A673 (cell line): ENCODE measurements around the gene P2RX3. TPM values are rescaled to one million over a fixed set of nuclear protein-coding genes. Genes with fewer than 3 reads are reported as not detected.

Source experiments
- BruUV-seq: library from RNA; stranded (reverse); fragments of 400-500 nt; replicated peaks from 2 replicates; lab custom pipeline; 2021; lab: Mats Ljungman, UMichigan
- CTCF ChIA-PET: fragments of 300-600 bp; sonication (Branson Sonifier 250); formaldehyde crosslinking; loops from one replicate; lab custom pipeline; 2022; ENCODE audit warnings: antibody characterized with exemption; lab: Charles Lee
- POLR2A ChIA-PET: fragments of 300-600 bp; sonication (Branson Sonifier 250); formaldehyde crosslinking; loops from one replicate; lab custom pipeline; 2022; ENCODE audit warnings: antibody characterized with exemption; ENCODE audit not compliant: low non-redundant PET; lab: Charles Lee
- DNase-seq: peaks from one replicate; pipeline ENCODE4 v3.0.0-alpha.2; 2015; ENCODE audit warnings: low spot score
- H3K27ac ChIP-seq: fragments of 200-600 bp; sonication (generic); 2 replicates; pipeline ENCODE4 v1.5.1; 2016; ENCODE audit warnings: mixed run types, low read depth, mild to moderate bottlenecking, mixed read lengths, antibody characterized with exemption, low read length; ENCODE audit not compliant: poor library complexity, severe bottlenecking
- H3K27me3 ChIP-seq: fragments of 200-600 bp; sonication (generic); replicated peaks from 2 replicates; pipeline ENCODE4 v1.6.1; 2017; ENCODE audit warnings: mixed run types, low read depth, mild to moderate bottlenecking, mixed read lengths, antibody characterized with exemption, low read length; ENCODE audit not compliant: insufficient read depth, poor library complexity
- H3K36me3 ChIP-seq: fragments of 200-600 bp; sonication (generic); 2 replicates; pipeline ENCODE4 v1.6.1; 2016; ENCODE audit warnings: mixed run types, mild to moderate bottlenecking, mixed read lengths, antibody characterized with exemption, low read length; ENCODE audit not compliant: insufficient read depth, poor library complexity, severe bottlenecking
- H3K4me1 ChIP-seq: fragments of 200-600 bp; sonication (generic); 2 replicates; pipeline ENCODE4 v1.6.1; 2017; ENCODE audit warnings: mixed run types, mild to moderate bottlenecking, mixed read lengths, antibody characterized with exemption, low read length; ENCODE audit not compliant: insufficient read depth, poor library complexity, severe bottlenecking
- H3K4me3 ChIP-seq: fragments of 200-600 bp; sonication (generic); 2 replicates; pipeline ENCODE4 v1.5.1; 2016; ENCODE audit warnings: low read depth, mixed run types, mild to moderate bottlenecking, mixed read lengths, low read length; ENCODE audit not compliant: poor library complexity, severe bottlenecking
- H3K9me3 ChIP-seq: fragments of 200-600 bp; sonication (generic); 2 replicates; pipeline ENCODE4 v1.6.1; 2016; ENCODE audit warnings: mixed run types, low read depth, mild to moderate bottlenecking, mixed read lengths, antibody characterized with exemption, low read length; ENCODE audit not compliant: poor library complexity, severe bottlenecking
- CTCF ChIP-seq: fragments of 300-800, 200-600 bp; sonication (generic); conservative IDR thresholded peaks from 2 replicates; pipeline ENCODE4 v1.5.1; 2017; ENCODE audit warnings: low read depth, mild to moderate bottlenecking, antibody characterized with exemption, low read length, moderate library complexity, mixed read lengths
- EZH2 ChIP-seq: fragments of 200-600 bp; sonication (generic); IDR thresholded peaks from 2 replicates; pipeline ENCODE4 v1.6.1; 2017; ENCODE audit warnings: borderline replicate concordance, low read depth, mild to moderate bottlenecking, mixed read lengths, antibody characterized with exemption, low read length; ENCODE audit not compliant: poor library complexity, severe bottlenecking
- intact Hi-C: fragments of 100-400 bp; cut with micrococcal nuclease; formaldehyde crosslinking; loops from one replicate; pipeline ENCODE4 v1.10.0; 2022; ENCODE audit not compliant: unreplicated experiment
- total RNA-seq: library from RNA; stranded (reverse); gene quantifications from 2 replicates; pipeline ENCODE4 v1.2.3, GENCODE V29; 2021

P2RX3 gene
- total RNA-seq, 1 experiment from 2014 or later: not detected

- H3K36me3 ChIP-seq: no peaks in the 10 kb centered on the region
- POLR2A ChIA-PET: no interaction called here
- no peaks in the 10 kb centered on the region for H3K4me1 ChIP-seq
- intact Hi-C loops: no loop called here
- no peak overlapping the region for H3K4me3 ChIP-seq
- BruUV-seq: no TSS peak
- H3K27ac ChIP-seq: no peak overlapping the region
- no peak for TF ChIP-seq CTCF
- TF ChIP-seq EZH2: no peak
- CTCF ChIA-PET: no interaction called here
- peak; percentile 47 for DNase-seq
- H3K27me3 ChIP-seq: peaks cover 3% of the 10 kb centered on the region
- no peaks in the 10 kb centered on the region for H3K9me3 ChIP-seq
Observed at GRCh38 chr11:57358543-57358961, 20.4 kb downstream of the P2RX3 start.

- Histone ChIP-seq H3K27ac (no peak overlapping the region), H3K4me1 (no peaks in the 10 kb centered on the region), H3K36me3 (no peaks in the 10 kb centered on the region), H3K9me3 (no peaks in the 10 kb centered on the region), H3K4me3 (no peak overlapping the region), H3K27me3 (peaks cover 3% of the 10 kb centered on the region)
- POLR2A ChIA-PET: no interaction called here
- DNase-seq: no peak
- intact Hi-C loops: no loop called here
- no peak for TF ChIP-seq EZH2
- no peak for TF ChIP-seq CTCF
- no TSS peak for BruUV-seq
- CTCF ChIA-PET: no interaction called here
Observed at GRCh38 chr11:57358991-57359390, 20.8 kb downstream of the P2RX3 start.

GRCh38 chr11:57359396-57359795 is 21.2 kb downstream of the P2RX3 start:
- Histone ChIP-seq H3K27ac (no peak overlapping the region), H3K4me3 (no peak overlapping the region), H3K27me3 (peaks cover 3% of the 10 kb centered on the region), H3K36me3 (no peaks in the 10 kb centered on the region), H3K4me1 (no peaks in the 10 kb centered on the region), H3K9me3 (no peaks in the 10 kb centered on the region)
- CTCF ChIA-PET: no interaction called here
- no TSS peak for BruUV-seq
- TF ChIP-seq CTCF (no peak), EZH2 (no peak)
- DNase-seq: no peak
- POLR2A ChIA-PET: no interaction called here
- intact Hi-C loops: no loop called here
